Upper lobe of left lung (tissue), 4 donors: Measurements from ENCODE around the gene METTL25B.
"Not testable (repeated sequence)": the region's sequence is repeated elsewhere in the genome, so short reads cannot be mapped to it uniquely, and the experiment has no call there.

ENCODE experiments used
- EP300 ChIP-seq, 4 donors: sonication (generic); formaldehyde crosslinking; IDR thresholded peaks; one replicate each; pipeline ENCODE4 v1.5.1; 2017; ENCODE audit warnings: antibody characterized with exemption in 4 of 4, control low read depth in 2 of 4
- POLR2A ChIP-seq, 4 donors: fragments of 450-650 bp; IDR thresholded peaks; one replicate each; pipeline ENCODE4 v1.5.1; 2016 to 2017; ENCODE audit warnings: antibody characterized with exemption in 4 of 4, mild to moderate bottlenecking in 2 of 4
- POLR2AphosphoS5 ChIP-seq, 2 donors: sonication (generic); formaldehyde crosslinking; IDR thresholded peaks; one replicate each; pipeline ENCODE4 v1.5.1; 2017; ENCODE audit warnings: antibody characterized with exemption in 2 of 2
- TF ChIP-seq, protein P1 (sequence below), 6 experiments: fragments of 450-650 bp in 4 of 6; fragments of 200-600 bp in 2 of 6; sonication (generic) in 2 of 6; IDR thresholded peaks; one replicate each; pipeline ENCODE4 v1.5.1; 2016 to 2019; ENCODE audit warnings: antibody characterized with exemption in 6 of 6

DNA sequence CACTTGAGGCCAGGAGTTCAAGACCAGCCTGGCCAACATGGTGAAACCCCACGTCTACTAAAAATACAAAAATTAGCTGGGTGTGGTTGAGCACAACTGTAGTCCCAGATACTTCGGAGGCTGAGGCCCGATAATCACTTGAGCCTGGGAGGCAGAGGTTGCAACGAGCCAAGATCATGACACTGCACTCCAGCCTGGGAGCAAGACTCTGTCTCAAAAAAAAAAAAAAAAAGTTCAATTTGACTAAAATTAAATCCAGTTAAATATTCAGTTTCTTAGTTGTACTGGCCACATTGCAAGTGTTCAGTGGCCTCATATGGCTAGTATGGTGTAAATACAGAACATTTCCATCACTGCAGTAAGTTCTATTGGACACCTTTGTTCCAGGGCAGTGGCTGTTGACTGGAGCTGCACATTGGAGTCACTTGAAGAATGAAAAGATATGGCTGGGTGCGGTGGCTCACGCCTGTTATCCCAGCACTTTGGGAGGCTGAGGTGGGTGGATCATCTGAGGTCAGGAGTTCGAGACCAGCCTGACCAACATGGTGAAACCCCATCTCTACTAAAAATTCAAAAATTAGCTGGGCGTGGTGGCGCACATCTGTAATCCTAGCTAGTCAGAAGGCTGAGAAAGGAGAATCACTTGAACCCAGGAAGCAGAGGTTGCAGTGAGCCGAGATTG, 29.4 kb downstream of the METTL25B start:
- TF ChIP-seq, protein P1, sequence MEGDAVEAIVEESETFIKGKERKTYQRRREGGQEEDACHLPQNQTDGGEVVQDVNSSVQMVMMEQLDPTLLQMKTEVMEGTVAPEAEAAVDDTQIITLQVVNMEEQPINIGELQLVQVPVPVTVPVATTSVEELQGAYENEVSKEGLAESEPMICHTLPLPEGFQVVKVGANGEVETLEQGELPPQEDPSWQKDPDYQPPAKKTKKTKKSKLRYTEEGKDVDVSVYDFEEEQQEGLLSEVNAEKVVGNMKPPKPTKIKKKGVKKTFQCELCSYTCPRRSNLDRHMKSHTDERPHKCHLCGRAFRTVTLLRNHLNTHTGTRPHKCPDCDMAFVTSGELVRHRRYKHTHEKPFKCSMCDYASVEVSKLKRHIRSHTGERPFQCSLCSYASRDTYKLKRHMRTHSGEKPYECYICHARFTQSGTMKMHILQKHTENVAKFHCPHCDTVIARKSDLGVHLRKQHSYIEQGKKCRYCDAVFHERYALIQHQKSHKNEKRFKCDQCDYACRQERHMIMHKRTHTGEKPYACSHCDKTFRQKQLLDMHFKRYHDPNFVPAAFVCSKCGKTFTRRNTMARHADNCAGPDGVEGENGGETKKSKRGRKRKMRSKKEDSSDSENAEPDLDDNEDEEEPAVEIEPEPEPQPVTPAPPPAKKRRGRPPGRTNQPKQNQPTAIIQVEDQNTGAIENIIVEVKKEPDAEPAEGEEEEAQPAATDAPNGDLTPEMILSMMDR (IDR thresholded peaks at IDR 0.05) = not testable (repeated sequence)
- not testable (repeated sequence) for TF ChIP-seq POLR2A, EP300, POLR2AphosphoS5 (IDR thresholded peaks at IDR 0.05)
